Measurements from ENCODE around the gene PLEKHG2.

The PLEKHG2 gene

DNA sequence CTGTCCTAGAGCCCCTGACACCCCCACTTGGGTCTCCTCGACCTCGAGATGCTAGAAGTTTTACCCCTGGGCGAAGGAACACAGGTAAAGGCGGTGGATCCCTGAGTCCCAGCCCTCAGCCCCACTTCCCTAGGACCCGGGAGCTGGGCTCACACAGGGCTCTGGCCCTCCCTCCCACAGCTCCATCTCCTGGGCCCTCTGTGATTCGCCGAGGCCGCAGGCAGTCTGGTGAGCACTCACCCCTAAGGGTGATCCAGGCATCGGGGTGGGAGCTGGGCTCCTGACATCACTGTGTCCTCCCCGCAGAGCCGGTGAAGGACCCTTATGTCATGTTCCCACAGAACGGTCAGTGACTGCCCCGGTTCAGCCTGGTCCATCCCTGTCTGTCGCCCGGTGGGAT lies 8.3 kb downstream of the PLEKHG2 start:
- DNase-seq (ENCODE audit: low read depth in 3 of 3) = no peak

DNA sequence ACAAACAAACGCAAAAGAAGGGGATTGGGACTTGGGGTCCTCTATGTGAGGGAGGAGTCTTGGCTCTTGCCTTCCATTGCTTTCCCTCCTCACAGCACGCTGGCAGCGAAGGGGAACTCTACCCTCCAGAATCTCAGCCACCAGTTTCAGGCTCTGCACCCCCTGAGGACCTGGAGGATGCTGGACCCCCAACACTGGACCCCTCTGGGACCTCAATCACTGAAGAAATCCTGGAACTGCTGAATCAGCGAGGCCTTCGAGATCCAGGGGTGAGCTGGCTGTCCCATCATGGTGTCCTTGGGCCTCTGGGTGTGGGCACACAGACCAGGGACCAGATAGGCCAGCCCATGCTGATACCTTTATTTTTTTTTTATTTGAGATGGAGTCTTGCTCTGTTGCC lies 9.6 kb downstream of the PLEKHG2 start:
- no peak for DNase-seq (ENCODE audit: low read depth in 3 of 3)

DNA sequence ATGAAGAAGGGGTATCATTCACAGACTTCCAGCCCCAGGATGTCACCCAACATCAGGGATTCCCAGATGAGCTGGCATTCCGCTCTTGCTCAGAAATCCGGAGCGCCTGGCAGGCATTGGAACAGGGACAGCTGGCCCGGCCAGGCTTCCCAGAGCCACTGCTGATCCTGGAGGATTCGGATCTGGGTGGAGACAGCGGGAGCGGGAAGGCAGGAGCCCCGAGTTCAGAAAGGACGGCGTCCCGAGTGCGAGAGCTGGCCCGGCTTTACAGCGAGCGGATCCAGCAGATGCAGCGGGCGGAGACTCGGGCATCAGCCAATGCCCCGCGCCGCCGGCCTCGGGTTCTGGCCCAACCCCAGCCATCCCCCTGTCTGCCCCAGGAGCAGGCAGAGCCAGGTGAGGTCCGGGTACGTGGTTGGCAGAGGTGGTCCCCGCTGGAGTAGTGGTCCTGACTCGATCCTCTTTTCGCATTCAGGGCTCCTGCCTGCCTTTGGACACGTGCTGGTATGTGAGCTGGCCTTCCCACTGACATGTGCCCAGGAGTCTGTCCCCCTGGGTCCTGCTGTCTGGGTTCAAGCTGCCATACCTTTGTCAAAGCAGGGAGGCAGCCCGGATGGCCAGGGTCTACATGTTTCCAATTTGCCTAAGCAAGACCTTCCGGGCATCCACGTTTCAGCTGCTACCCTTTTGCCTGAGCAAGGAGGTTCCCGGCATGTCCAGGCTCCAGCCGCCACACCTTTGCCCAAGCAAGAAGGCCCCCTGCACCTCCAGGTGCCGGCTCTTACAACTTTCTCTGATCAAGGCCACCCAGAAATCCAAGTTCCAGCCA lies 11.0 kb downstream of the PLEKHG2 start:
- no peak for DNase-seq (ENCODE audit: low read depth in 3 of 3)

DNA sequence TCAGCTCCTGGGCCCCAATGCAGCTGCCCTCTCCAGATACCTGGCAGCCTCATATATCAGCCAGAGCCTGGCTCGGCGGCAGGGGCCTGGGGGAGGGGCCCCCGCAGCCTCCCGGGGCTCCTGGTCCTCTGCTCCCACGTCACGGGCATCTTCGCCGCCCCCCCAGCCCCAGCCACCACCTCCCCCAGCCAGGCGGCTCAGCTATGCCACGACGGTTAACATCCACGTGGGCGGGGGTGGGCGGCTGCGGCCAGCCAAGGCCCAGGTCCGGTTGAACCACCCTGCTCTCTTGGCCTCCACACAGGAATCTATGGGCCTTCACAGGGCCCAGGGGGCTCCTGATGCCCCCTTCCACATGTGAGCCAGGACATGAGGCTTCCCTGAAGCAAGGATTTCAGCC lies 12.5 kb downstream of the PLEKHG2 start:
- no peak for DNase-seq (ENCODE audit: low read depth in 3 of 3)

DNA sequence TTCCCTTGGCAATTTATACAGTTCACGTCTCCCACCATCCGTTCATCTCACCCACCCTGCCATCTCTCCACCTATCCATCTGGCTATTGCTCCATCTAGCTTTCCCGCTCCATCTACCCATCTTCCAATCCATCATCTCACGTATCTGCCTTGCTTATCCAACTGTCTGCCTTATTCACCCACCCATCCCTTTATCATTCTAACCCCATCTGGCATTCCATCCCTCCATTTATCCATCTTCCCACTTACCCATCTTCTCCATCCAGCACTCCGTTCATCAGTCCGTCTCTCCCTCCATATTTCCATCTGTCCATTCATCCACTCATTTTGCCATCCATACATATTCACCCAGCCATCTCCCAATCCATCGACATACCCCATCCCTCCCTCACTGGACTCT lies 13.3 kb downstream of the PLEKHG2 start:
- no peak for DNase-seq (ENCODE audit: low read depth in 3 of 3)

DNA sequence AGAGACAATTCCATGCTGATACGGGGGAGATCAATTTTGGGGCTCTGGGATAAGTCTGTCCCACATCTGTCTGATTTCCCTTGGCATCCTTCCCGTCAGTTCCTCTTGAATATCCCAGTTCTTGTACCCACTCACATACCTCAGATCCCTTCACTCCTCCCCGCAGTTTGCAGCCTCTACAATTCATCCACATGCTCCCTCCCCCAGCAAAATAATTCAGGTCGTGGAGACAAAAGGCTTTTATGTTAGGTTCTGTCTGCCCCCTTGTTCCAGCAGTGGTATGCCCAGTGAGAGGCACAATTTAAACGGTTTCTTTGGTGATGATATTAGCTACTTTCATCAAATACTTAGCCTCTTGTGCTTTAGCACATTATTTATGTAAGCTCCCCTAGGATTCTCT lies 13.7 kb downstream of the PLEKHG2 start:
- DNase-seq (ENCODE audit: low read depth in 3 of 3) = no peak

DNA sequence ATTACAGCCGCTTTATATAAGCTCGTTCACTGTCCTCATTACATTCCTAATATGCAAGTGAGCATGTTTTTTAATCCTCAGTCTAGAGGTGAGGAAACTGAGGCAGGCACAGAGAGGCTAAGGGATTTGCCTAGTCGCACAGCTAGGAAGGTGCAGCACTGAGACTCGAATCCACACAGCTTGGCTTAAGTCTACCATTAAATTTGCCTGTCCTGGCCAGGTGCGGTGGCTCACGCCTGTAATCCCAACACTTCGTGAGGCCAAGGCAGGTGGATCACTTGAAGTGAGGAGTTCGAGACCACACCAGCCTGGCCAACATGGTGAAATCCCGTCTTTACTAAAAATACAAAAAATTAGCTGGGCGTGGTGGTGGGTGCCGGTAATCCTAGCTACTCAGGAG lies 15.2 kb downstream of the PLEKHG2 start:
- DNase-seq (ENCODE audit: low read depth in 3 of 3) = no peak

DNA sequence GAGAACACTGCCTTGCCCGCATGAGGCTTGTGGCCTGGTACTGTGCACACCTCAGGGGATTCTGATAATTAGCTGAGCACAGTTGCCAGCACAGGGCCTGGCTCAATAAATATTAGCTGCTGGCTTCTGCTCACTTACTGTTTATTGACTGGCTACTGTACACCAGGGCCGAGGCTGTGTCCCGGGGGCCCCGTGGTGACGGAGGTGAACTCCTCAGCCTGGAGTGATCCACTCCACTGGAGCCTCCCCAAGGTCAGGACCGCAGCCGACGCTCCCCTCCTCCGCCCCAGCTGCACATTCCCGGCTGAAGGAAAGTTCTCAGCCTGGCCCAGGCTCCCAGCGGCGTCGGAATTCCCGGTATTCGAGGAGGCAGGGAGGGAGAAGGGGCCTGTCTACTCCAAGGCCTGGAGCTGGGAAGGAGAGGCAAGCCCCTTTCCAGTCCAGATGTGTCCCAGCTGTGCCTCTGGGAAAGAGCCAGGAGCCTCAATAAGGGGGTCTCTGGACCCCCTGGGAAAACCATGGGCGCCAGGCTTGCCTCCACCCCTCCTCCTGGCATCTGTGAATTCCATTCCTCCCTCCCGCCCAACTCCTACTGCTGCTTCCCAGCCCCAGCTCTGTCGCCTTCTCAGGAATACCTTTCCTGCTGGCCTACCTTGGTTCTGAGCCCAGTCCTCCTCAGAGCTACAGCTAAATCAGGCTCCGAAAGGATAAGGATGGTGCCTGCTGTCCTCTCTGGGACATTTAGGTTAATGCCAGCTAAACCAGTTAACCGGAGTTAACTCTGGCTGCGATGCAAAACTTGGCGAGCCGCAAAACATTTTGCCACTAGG lies 16.0 kb downstream of the PLEKHG2 start:
- DNase-seq (ENCODE audit: low read depth in 3 of 3) = no peak

DNA sequence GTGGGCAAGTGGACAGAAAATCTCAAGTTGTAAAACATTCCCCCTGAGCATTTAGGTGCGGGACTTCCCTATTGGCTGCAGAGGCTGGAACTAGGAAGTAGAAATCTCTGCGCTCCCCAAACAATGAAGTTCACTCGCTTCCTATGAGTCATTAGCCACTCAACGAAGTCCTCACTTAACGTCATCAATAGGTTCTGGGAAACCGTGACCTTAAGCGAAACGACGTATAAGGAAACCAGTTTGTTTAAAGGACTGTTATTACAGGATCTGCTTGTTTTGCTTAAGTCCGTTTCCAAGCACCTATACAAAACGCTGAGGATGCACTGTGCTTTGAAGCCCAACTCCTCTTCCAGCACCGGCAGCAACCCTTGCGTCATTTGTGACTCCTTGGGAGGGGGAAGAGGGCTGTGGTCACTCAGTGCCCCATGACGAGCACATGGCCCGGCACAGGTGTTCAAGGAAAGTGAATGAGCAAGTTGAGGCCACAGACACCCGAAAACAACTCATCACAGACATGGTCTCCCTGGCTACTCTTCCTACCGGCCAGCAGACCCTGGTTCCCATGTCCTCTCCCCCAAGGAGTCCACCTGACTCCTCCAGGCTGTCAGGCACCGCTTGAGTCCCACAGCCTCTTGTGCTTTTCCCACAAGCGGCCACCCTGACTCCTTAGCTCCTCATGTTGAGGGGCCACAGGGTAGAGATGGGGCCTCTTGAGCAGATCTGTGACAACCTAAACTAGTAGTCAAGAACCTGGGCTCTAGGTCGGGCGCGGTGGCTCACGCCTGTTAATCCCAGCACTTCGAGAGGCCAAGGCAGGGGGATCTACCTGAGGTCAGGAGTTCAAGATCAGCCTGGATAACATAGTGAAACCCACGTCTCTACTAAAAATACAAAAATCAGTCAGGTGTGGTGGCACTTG lies 18.5 kb downstream of the PLEKHG2 start:
- DNase-seq (ENCODE audit: low read depth in 3 of 3) = peak in 2 of 3 donors; percentile 53 to 67

DNA sequence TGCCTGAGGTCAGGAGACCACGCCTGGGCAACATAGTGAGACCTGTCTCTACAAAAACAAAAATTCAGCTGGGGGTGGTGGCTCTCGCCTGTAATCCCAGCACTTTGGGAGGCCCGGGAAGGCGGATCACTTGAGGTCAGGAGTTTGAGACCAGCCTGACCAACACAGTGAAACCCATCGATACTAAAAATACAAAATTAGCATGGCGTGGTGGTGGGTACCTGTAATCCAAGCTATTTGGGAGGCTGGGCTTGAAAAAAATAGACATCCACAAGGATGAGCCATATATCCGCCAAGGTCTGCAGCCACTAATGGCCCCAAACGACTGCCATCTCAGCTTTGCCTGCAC lies 20.2 kb downstream of the PLEKHG2 start:
- no peak for DNase-seq (ENCODE audit: low read depth in 3 of 3)

DNA sequence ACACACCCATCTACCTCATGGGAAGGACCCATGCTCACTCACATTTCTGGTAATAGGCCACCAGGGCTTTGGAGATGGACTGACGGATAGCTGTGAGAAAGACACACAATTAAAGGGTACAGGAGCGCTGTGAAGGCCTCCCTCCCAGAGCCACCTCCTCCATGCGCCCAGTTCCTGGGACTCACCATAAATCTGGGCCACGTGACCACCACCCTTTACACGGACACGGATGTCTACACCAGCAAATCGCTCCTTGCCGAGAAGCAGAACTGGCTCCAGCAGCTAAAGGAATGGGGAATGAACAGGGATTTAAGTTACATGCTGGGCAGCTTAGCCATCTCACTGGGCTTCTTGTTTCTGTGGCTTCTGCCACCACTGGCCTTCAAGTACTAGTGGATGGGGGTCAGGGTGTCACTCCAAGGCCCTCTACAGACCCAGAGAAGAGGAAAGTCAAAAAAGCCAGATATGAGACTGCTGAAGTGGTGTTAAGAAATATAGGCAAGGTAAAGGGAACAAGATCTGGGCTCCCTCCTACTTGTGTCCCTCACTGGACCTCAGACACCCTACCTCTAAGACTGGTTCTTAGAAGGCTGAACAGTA lies 21.1 kb downstream of the PLEKHG2 start:
- no peak for DNase-seq (ENCODE audit: low read depth in 3 of 3)

DNA sequence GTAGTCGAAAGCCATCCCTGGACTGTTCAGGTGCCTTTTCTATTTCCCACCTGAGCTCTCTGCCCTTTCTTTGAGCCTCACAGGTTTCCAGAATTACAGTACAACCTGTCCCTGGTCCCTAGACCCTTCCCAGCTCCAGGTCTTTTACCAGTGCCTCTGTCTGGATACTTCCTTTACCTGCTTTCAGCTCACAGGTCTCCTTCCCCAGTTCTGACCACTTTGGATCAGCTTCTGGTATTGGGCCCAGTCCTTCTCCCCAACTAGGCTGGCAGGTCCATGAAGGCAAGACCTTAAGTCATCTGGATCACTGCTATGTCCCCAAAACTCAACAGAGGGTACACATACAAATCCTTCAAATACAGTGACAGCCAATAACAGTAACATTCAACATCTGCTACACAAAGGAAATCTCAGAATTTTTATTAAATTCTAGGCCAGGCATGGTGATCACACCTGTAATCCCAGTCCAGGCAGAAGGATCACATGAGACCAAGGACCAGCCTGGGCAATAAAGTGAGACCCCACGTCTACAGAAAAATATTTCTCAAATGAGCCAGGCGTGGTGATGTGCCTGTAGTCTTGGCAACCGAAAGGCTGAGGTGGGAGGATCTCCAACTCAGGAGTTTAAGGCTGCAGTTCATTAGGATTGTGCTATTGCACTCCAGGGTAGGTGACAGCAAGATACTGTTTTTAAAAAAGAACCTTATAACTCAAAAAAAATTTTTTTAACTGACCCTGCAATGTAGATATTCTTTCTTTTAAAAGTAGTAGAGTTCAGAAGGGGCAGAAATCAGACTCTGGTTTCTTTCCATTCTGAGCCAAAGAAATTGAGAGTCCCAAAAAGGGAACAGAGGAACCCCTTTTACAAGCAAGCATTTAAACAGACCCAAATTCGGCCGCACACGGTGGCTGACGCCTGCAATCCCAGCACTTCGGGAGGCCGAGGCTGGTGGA lies 21.9 kb downstream of the PLEKHG2 start:
- no peak for DNase-seq (ENCODE audit: low read depth in 3 of 3)

DNA sequence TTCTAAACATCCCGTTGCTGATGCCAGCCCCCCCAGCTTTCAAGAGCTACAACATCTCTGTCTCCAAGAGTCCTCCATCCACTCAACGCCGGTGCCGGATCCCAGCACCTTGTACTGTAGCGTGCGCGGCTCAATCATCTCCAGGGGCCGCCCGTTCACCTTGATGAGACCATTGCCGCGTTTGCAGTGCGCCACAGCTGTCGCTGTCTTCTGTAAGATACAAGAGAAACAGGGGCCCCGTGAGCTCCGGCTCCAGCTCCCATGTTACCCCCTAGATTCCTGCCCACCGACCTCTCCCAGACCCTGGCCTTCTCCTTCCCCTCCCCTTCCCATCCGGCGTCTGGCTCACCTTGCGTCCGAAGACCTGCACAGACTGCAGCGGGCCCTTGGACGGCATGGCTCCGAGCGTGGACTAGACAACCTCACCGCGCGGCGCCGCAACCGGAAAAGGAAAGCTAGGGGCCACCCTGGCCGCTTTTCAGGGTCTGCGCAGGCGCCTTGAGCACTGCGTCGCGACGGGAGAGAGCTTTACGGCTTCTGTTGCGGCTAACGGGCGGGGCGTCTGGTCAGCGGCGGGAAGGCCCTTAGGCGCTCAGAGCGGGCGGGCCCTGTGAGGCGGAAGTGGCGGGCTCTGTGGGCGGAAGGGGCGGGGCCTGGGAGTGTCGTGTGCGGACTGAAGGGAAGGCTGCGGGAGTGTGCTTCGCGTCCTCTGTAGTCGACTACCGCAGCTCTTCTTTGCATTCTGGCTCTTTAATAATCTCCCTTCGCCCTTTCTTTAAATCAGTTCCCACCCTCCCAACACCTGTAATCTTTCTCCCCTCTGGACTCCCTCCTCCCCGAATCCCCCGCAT lies 23.3 kb downstream of the PLEKHG2 start, which contains the start of gene RPS16:
Gene RPS16, minus strand, starts transcription at position 451 of the 851 bp plus-strand sequence. Its CDS starts 54 bp downstream, at position 397.
- DNase-seq (ENCODE audit: low read depth in 3 of 3) = peak; percentile 99 to 100 (median 99)

DNA sequence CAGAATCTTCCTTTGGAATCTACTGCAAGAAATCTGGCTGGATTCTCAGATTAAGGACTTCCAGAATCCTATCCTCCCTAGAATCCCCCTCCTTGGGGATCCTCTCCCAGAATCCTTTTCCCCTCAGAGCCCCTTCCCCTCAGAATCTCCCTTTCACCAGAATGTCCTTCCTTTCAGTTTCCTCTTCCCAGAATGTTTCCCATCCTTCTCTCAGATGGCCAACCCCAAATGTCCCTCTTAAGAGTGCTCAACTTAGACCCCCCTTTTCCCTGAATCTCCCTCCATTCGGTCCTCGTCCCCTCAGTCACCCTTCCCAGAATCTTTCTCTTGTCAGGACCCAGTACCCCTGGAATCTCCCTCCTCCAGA lies 23.9 kb downstream of the PLEKHG2 start:
- DNase-seq (ENCODE audit: low read depth in 3 of 3) = no peak

DNA sequence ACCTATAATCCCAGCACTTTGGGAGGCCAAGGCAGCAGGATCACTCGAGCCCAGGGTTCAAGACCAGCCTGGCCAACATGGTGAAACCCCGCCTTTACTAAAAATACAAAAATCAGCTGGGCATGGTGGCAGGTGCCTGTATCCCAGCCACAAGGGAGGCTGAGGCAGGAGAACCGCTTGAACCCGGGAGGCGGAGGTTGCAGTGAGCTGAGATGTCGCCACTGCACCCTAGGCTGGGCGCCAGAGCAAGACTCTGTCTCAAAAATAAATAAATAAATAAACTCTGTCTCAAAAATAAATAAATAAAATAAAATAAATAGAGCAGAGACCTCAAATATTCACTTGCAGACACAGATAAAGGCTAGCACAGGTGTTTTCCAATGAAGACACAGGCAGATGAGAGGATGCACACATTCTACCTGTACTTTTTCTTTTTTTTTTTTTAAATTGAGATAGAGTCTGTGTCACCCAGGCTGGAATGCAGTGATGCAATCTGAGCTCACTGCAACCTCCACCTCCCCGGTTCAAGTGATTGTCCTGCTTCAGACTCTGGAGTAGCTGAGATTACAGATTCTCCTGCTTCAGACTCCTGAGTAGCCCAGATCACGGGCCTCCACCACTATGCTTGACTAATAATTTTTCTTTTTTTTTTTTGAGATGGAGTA lies 25.9 kb downstream of the PLEKHG2 start:
- no peak for DNase-seq (ENCODE audit: low read depth in 3 of 3)

DNA sequence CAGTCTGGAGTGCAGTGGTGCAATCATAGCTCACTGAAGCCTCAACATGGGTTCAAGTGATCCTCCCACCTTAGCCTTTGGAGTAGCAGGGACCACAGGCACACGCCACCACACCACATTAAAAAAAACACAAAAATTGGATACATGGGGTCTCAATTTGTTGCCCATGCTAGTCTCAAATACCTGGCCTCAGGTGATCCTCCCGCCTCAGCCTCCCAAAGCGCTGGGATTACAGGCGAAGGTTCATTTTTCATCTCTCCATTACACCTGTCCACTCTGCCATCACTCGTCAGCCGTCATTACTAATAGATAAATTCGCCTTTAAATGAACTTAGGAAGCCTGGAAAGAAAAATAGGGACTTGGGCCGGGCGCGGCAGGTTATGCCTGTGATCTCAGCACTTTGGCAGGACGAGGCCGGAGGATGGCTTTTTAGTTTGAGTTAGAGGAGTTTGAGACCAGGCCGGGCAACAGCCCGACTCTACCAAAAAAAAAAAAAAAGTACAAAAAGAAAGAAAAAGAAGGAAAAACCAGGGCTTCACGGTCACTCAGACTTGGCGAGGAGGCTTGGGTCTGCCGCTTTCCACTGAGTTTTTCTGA lies 32.2 kb downstream of the PLEKHG2 start:
- DNase-seq (ENCODE audit: low read depth in 3 of 3) = no peak

DNA sequence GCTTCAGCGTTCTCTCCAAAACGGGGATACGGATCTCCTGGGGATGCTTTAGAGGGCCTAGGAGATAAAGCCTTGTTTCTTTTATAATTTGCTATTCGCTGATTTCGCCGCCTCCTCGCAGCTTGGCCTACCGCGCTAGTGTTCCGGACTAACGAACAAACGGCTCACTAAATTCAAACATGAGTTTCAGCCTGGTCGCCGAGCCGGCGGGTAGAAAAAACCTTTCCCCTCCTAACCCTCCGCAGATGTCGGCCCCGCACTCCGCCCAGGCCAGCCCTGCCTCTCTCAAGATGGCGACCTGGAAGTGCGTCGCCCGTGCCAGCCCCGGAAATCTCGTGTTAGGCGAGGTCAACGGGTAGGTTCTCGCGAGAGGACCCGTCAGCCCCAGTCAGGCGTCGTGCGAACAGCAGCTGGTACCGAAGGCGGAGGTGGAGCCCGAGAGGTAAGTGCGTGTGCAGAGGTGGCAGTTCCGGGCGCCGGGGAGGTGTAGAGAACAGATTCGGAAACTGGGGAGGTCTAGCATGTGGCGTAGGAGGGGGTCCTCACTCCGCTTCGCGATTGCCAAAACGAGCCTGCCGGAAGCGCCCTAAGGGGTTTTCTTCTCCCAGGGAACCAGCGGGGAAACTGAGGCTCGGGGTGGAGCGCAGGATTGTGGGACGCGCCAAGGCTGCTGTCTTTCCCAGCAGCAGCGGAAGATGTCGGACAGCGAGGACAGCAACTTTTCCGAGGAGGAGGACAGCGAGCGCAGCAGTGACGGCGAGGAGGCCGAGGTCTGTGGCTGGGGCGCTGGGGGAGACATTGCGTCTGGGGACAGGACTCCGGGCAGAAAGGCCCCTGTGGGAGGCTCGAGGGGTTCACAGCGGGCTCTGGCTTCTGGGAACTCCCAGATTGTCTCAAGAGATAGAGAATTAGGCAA lies 33.0 kb downstream of the PLEKHG2 start, which contains the start of gene SUPT5H:
Gene SUPT5H, plus strand, starts transcription at position 387 of the 916 bp plus-strand sequence. Its CDS starts 309 bp downstream, at position 696.
- DNase-seq (ENCODE audit: low read depth in 3 of 3) = peak; percentile 97 to 98 (median 98)
